ENCODE measurements around the gene RAB6A.

Gene RAB6A

GRCh38 chr11:73760679-73761402, at the start of gene RAB6A:
Gene RAB6A, minus strand, starts transcription at chr11:73761074. Its CDS starts 439 bp downstream, at chr11:73760635.
- CTCF ChIA-PET: interaction anchor here (0.9 to 1.8 kb wide), 5 partner anchors 19 to 108 kb away, joined by 3 to 12 read pairs (median 4); partner anchors contain the start of gene MRPL48
- peak; percentile 52 for TF ChIP-seq CTCF (IDR thresholded peaks at IDR 0.05; ENCODE audit: insufficient read depth, low read length, missing control alignments)
- POLR2A ChIA-PET: interaction anchor here (0.8 to 4.1 kb wide), 6 partner anchors 12 to 170 kb away, joined by 4 to 50 read pairs (median 6); partner anchors contain the start of gene MRPL48
- H3K4me3 ChIP-seq (ENCODE audit: low read depth, low read length): peak within 1 kb of the TSS; percentile 91
- peak; percentile 97 for DNase-seq (ENCODE audit: low read depth, low spot score)

- DNase-seq (ENCODE audit: low read depth, low spot score): no peak
- H3K4me3 ChIP-seq (ENCODE audit: low read depth, low read length): no peak overlapping the region
- ChIA-PET POLR2A (interaction anchor here (0.6 kb wide), 1 partner anchor 100 kb away, joined by 3 read pairs; no protein-coding TSS in a partner anchor), CTCF (no interaction called here)
- TF ChIP-seq CTCF (IDR thresholded peaks at IDR 0.05; ENCODE audit: insufficient read depth, low read length, missing control alignments): no peak
Measured at GRCh38 chr11:73810637-73811036, 49.8 kb upstream of the RAB6A start.

- ChIA-PET CTCF (no interaction called here), POLR2A (no interaction called here)
- no peak for DNase-seq (ENCODE audit: low read depth, low spot score)
- TF ChIP-seq CTCF (IDR thresholded peaks at IDR 0.05; ENCODE audit: insufficient read depth, low read length, missing control alignments): no peak
- no peak overlapping the region for H3K4me3 ChIP-seq (ENCODE audit: low read depth, low read length)
Measured at GRCh38 chr11:73808052-73808451, 47.2 kb upstream of the RAB6A start.

GRCh38 chr11:73804712-73805111, 43.8 kb upstream of the RAB6A start:
- ChIA-PET CTCF (no interaction called here), POLR2A (no interaction called here)
- no peak overlapping the region for H3K4me3 ChIP-seq (ENCODE audit: low read depth, low read length)
- no peak for TF ChIP-seq CTCF (IDR thresholded peaks at IDR 0.05; ENCODE audit: insufficient read depth, low read length, missing control alignments)
- no peak for DNase-seq (ENCODE audit: low read depth, low spot score)

- CTCF ChIA-PET: interaction anchor here (2.0 kb wide), 1 partner anchor 130 kb away, joined by 5 read pairs; no protein-coding TSS in a partner anchor
- no peak for TF ChIP-seq CTCF (IDR thresholded peaks at IDR 0.05; ENCODE audit: insufficient read depth, low read length, missing control alignments)
- no peak overlapping the region for H3K4me3 ChIP-seq (ENCODE audit: low read depth, low read length)
- DNase-seq (ENCODE audit: low read depth, low spot score): no peak
- POLR2A ChIA-PET: no interaction called here
Measured at GRCh38 chr11:73801136-73801535, 40.3 kb upstream of the RAB6A start.

GRCh38 chr11:73800276-73800806, 39.5 kb upstream of the RAB6A start:
- ChIA-PET POLR2A (interaction anchor here (0.5 kb wide), 1 partner anchor 12 kb away, joined by 3 read pairs; no protein-coding TSS in a partner anchor), CTCF (no interaction called here)
- TF ChIP-seq CTCF (IDR thresholded peaks at IDR 0.05; ENCODE audit: insufficient read depth, low read length, missing control alignments): no peak
- no peak overlapping the region for H3K4me3 ChIP-seq (ENCODE audit: low read depth, low read length)
- DNase-seq (ENCODE audit: low read depth, low spot score): no peak
